SK-N-SH treated with all-trans-retinoic acid at 6 μM for 48 hours (cell line): Measurements from ENCODE around the gene TMEM9.
A peak's percentile ranks its signal among the peaks of the same experiment; 100 is the strongest.

ENCODE experiments used
- ATAC-seq: fragments of 200-7000 bp; cut with Tn5 transposase; 3 replicates; pipeline ENCODE4 v1.9.1; 2020; ENCODE audit warnings: mild to moderate bottlenecking, moderate library complexity
- ARNTL ChIP-seq: fragments of 450-650 bp; formaldehyde crosslinking; IDR thresholded peaks from 2 replicates; pipeline ENCODE4 v1.5.0; 2020; ENCODE audit warnings: low read depth, mild to moderate bottlenecking, moderate library complexity, borderline replicate concordance
- BACH2 ChIP-seq: fragments of 250-450 bp; sonication (Bioruptor Pico); IDR thresholded peaks from 2 replicates; pipeline ENCODE4 v1.9.0; 2021; ENCODE audit warnings: mild to moderate bottlenecking, borderline replicate concordance
- CREB5 ChIP-seq: fragments of 250-450 bp; sonication (Bioruptor Pico); IDR thresholded peaks from 2 replicates; pipeline ENCODE4 v1.5.1; 2020; ENCODE audit warnings: low read depth, mild to moderate bottlenecking, moderate library complexity
- CSDC2 ChIP-seq: fragments of 250-450 bp; sonication (Bioruptor Pico); IDR thresholded peaks from 2 replicates; pipeline ENCODE4 v1.5.0; 2020; ENCODE audit warnings: mild to moderate bottlenecking, moderate library complexity
- CSRNP3 ChIP-seq: fragments of 250-450 bp; sonication (Bioruptor Pico); IDR thresholded peaks from 2 replicates; pipeline ENCODE4 v1.5.1; 2021; ENCODE audit warnings: mild to moderate bottlenecking, moderate library complexity
- ESRRG ChIP-seq: fragments of 250-450 bp; sonication (Bioruptor Pico); IDR thresholded peaks from 2 replicates; pipeline ENCODE4 v1.6.1; 2021; ENCODE audit warnings: mild to moderate bottlenecking
- GLIS3 ChIP-seq: fragments of 250-450 bp; sonication (Bioruptor Pico); IDR thresholded peaks from 2 replicates; pipeline ENCODE4 v1.5.0; 2020; ENCODE audit warnings: mild to moderate bottlenecking, moderate library complexity
- ISL1 ChIP-seq: fragments of 250-450 bp; sonication (Bioruptor Pico); IDR thresholded peaks from 2 replicates; pipeline ENCODE4 v2.1.2; 2022; ENCODE audit warnings: mild to moderate bottlenecking, moderate library complexity
- OSR1 ChIP-seq: fragments of 250-450 bp; sonication (Bioruptor Pico); IDR thresholded peaks from 2 replicates; pipeline ENCODE4 v1.8.0; 2022; ENCODE audit warnings: moderate library complexity, mild to moderate bottlenecking, inconsistent platforms
- PATZ1 ChIP-seq: fragments of 250-450 bp; sonication (Bioruptor Pico); IDR thresholded peaks from 2 replicates; pipeline ENCODE4 v1.8.0; 2020; ENCODE audit warnings: mild to moderate bottlenecking, moderate library complexity, borderline replicate concordance
- RARB ChIP-seq: fragments of 250-450 bp; sonication (Bioruptor Pico); IDR thresholded peaks from 2 replicates; pipeline ENCODE4 v1.8.0; 2021; ENCODE audit warnings: mild to moderate bottlenecking, moderate library complexity
- SNAI2 ChIP-seq: fragments of 250-450 bp; sonication (Bioruptor Pico); IDR thresholded peaks from 2 replicates; pipeline ENCODE4 v1.5.0; 2020; ENCODE audit warnings: mild to moderate bottlenecking, moderate library complexity
- TSHZ2 ChIP-seq: fragments of 250-450 bp; sonication (Bioruptor Pico); IDR thresholded peaks from 2 replicates; pipeline ENCODE4 v1.5.0; 2020; ENCODE audit warnings: mild to moderate bottlenecking, moderate library complexity
- ZC3H10 ChIP-seq: fragments of 250-450 bp; sonication (Bioruptor Pico); IDR thresholded peaks from 2 replicates; pipeline ENCODE4 v1.5.1; 2021; ENCODE audit warnings: mild to moderate bottlenecking, moderate library complexity
- ZFP3 ChIP-seq: fragments of 250-450 bp; sonication (Bioruptor Pico); IDR thresholded peaks from 2 replicates; pipeline ENCODE4 v1.5.0; 2020; ENCODE audit warnings: mild to moderate bottlenecking, moderate library complexity
- ZNF565 ChIP-seq: fragments of 450-650 bp; formaldehyde crosslinking; conservative IDR thresholded peaks from 2 replicates; pipeline ENCODE4 v1.5.0; 2020; ENCODE audit warnings: low read depth, mild to moderate bottlenecking, moderate library complexity
- ZNF70 ChIP-seq: fragments of 450-650 bp; formaldehyde crosslinking; IDR thresholded peaks from 2 replicates; pipeline ENCODE4 v1.5.0; 2020; ENCODE audit warnings: mild to moderate bottlenecking, moderate library complexity

Gene TMEM9

GRCh38 chr1:201170533-201171062 lies 16.3 kb upstream of the TMEM9 start:
- no peak for TF ChIP-seq TSHZ2 (CRISPR knock-in tag)
- no peak for TF ChIP-seq ZFP3
- TF ChIP-seq BACH2 = no peak
- TF ChIP-seq ARNTL (CRISPR knock-in tag) = no peak
- ATAC-seq = peak; percentile 100

GRCh38 chr1:201169971-201170532 lies 15.8 kb upstream of the TMEM9 start:
- ATAC-seq = no peak
- no peak for TF ChIP-seq CSDC2
- TF ChIP-seq ZNF70 (CRISPR knock-in tag) = no peak
- TF ChIP-seq ZC3H10 (CRISPR knock-in tag) = no peak
- TF ChIP-seq CREB5 = no peak
- TF ChIP-seq ZNF565 (CRISPR knock-in tag) = no peak
- no peak for TF ChIP-seq ISL1 (CRISPR knock-in tag)
- TF ChIP-seq SNAI2 (CRISPR knock-in tag) = no peak
- TF ChIP-seq RARB (CRISPR knock-in tag) = no peak
- no peak for TF ChIP-seq GLIS3 (CRISPR knock-in tag)
- TF ChIP-seq CSRNP3 = no peak

- ATAC-seq = no peak
- TF ChIP-seq PATZ1 (CRISPR knock-in tag) (no peak), CSDC2 (no peak), GLIS3 (CRISPR knock-in tag) (no peak)
These were observed 14.9 kb upstream of the TMEM9 start for GRCh38 chr1:201169203-201169602.

- ATAC-seq = no peak
- TF ChIP-seq SNAI2 (CRISPR knock-in tag) (no peak), GLIS3 (CRISPR knock-in tag) (no peak), OSR1 (CRISPR knock-in tag) (no peak), CREB5 (no peak), ZFP3 (no peak), ESRRG (no peak), BACH2 (no peak), RARB (CRISPR knock-in tag) (no peak)
- TF ChIP-seq, all 23 proteins: peak for 0
These were observed 13.0 kb upstream of the TMEM9 start for GRCh38 chr1:201167041-201167991.
